Osteocyte (in vitro differentiated cells): ENCODE data around the gene MACC1. TPM values are rescaled to one million over a fixed set of nuclear protein-coding genes. Genes with fewer than 3 reads are reported as not detected.

ENCODE experiments used
- DNase-seq: peaks from one replicate; pipeline ENCODE4 v3.0.0; 2021; ENCODE audit warnings: mixed read lengths; ENCODE audit not compliant: unreplicated experiment; ENCODE audit errors: extremely low spot score
- H3K27ac Mint-ChIP-seq: one replicate; pipeline ENCODE4 v1.8.0; 2021; ENCODE audit warnings: mild to moderate bottlenecking, mixed read lengths; ENCODE audit not compliant: unreplicated experiment
- H3K27me3 Mint-ChIP-seq: one replicate; pipeline ENCODE4 v1.8.0; 2021; ENCODE audit warnings: mixed read lengths; ENCODE audit not compliant: unreplicated experiment
- H3K36me3 Mint-ChIP-seq: one replicate; pipeline ENCODE4 v1.8.0; 2021; ENCODE audit warnings: mixed read lengths; ENCODE audit not compliant: unreplicated experiment
- H3K4me1 Mint-ChIP-seq: one replicate; pipeline ENCODE4 v1.8.0; 2021; ENCODE audit warnings: mixed read lengths; ENCODE audit not compliant: unreplicated experiment
- H3K4me3 Mint-ChIP-seq: one replicate; pipeline ENCODE4 v1.8.0; 2021; ENCODE audit warnings: mild to moderate bottlenecking, moderate library complexity, mixed read lengths; ENCODE audit not compliant: unreplicated experiment
- H3K9me3 Mint-ChIP-seq: one replicate; pipeline ENCODE4 v1.8.0; 2021; ENCODE audit warnings: mixed read lengths; ENCODE audit not compliant: unreplicated experiment
- CTCF ChIP-seq: fragments of 200-600 bp; sonication (generic); IDR thresholded peaks from 2 replicates; pipeline ENCODE4 v1.5.0; 2021; ENCODE audit warnings: antibody characterized with exemption, mild to moderate bottlenecking, moderate library complexity
- total RNA-seq: library from RNA; stranded (reverse); gene quantifications from 2 replicates; pipeline ENCODE4 v1.2.1, GENCODE V29; 2021

The MACC1 gene
- total RNA-seq, 1 donor from 2014 or later: not detected

- H3K9me3 Mint-ChIP-seq: no peaks in the 10 kb centered on the region
These were observed 9.7 kb upstream of the MACC1 start for GRCh38 chr7:20226860-20227259.

GRCh38 chr7:20225384-20225783 is 8.2 kb upstream of the MACC1 start:
- Mint-ChIP-seq H3K27ac (no peak overlapping the region), H3K4me3 (no peak overlapping the region), H3K27me3 (no peaks in the 10 kb centered on the region), H3K9me3 (no peaks in the 10 kb centered on the region), H3K4me1 (peaks cover 16% of the 10 kb centered on the region), H3K36me3 (no peaks in the 10 kb centered on the region)
- no peak for TF ChIP-seq CTCF
- no peak for DNase-seq

More at GRCh38 chr7:20226860-20227259, 9.7 kb upstream of the MACC1 start:
- H3K4me1 Mint-ChIP-seq: peaks cover 18% of the 10 kb centered on the region
- no peaks in the 10 kb centered on the region for H3K36me3 Mint-ChIP-seq
- no peak overlapping the region for H3K27ac Mint-ChIP-seq
- no peaks in the 10 kb centered on the region for H3K27me3 Mint-ChIP-seq
- no peak for TF ChIP-seq CTCF
- no peak overlapping the region for H3K4me3 Mint-ChIP-seq
- no peak for DNase-seq

DNA sequence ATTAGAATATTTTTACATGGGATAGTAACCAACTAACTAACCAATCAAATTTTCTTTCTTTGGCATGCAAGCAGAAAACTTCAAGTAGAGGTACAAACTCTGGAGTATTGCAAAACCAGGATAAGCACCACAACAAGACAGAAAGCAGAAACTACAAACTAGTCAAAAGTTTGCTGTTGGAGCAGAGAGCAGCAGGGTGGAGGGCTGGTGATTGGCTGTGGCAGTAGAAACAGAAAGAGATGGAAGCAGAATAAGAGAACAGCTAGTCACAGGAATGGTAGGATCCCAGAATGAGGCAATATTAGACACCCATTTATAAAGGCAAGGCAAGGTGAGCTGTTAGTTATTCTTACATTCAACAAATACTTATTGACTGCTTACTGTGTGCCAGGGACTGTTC is 6.8 kb upstream of the MACC1 start:
- Mint-ChIP-seq H3K4me1 (peaks cover 21% of the 10 kb centered on the region), H3K4me3 (no peak overlapping the region), H3K27me3 (no peaks in the 10 kb centered on the region), H3K9me3 (no peaks in the 10 kb centered on the region), H3K36me3 (no peaks in the 10 kb centered on the region), H3K27ac (no peak overlapping the region)
- no peak for TF ChIP-seq CTCF
- no peak for DNase-seq

DNA sequence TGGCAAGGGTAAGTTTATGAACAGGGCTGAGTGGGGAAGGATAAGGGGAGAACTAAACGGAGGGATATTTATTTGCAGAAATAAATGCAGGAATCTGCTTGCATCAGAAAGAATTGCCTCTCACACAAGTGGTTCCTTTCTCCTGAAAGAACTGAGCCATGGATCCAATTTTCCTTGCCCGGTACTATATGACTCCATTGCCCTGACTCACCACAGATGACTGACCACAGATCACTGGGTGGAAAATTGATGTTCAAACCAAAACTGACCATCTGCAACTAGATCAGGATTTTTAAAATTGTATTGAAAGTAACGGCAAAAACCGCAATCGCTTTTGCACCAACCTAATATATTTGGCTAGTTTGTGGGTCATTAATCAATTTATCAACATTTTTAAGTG is 6.2 kb upstream of the MACC1 start:
- no peak overlapping the region for H3K4me3 Mint-ChIP-seq
- no peak for DNase-seq
- no peak for TF ChIP-seq CTCF
- no peaks in the 10 kb centered on the region for H3K36me3 Mint-ChIP-seq
- H3K27ac Mint-ChIP-seq: no peak overlapping the region
- H3K4me1 Mint-ChIP-seq: peaks cover 21% of the 10 kb centered on the region
- no peaks in the 10 kb centered on the region for H3K27me3 Mint-ChIP-seq
- no peaks in the 10 kb centered on the region for H3K9me3 Mint-ChIP-seq

- H3K9me3 Mint-ChIP-seq: no peaks in the 10 kb centered on the region
- no peak for TF ChIP-seq CTCF
- no peaks in the 10 kb centered on the region for H3K36me3 Mint-ChIP-seq
- no peaks in the 10 kb centered on the region for H3K27me3 Mint-ChIP-seq
- no peak for DNase-seq
- H3K27ac Mint-ChIP-seq: no peak overlapping the region
- no peak overlapping the region for H3K4me3 Mint-ChIP-seq
- H3K4me1 Mint-ChIP-seq: peaks cover 20% of the 10 kb centered on the region
These were observed 5.1 kb upstream of the MACC1 start for GRCh38 chr7:20222219-20222828.
